Osteocyte (in vitro differentiated cells): ENCODE results near the gene ARF1. TPM values are rescaled to one million over a fixed set of nuclear protein-coding genes. Genes with fewer than 3 reads are reported as not detected.

ENCODE experiments used
- DNase-seq: peaks from one replicate; pipeline ENCODE4 v3.0.0; 2021; ENCODE audit warnings: mixed read lengths; ENCODE audit not compliant: unreplicated experiment; ENCODE audit errors: extremely low spot score
- H3K27ac Mint-ChIP-seq: one replicate; pipeline ENCODE4 v1.8.0; 2021; ENCODE audit warnings: mild to moderate bottlenecking, mixed read lengths; ENCODE audit not compliant: unreplicated experiment
- H3K27me3 Mint-ChIP-seq: one replicate; pipeline ENCODE4 v1.8.0; 2021; ENCODE audit warnings: mixed read lengths; ENCODE audit not compliant: unreplicated experiment
- H3K36me3 Mint-ChIP-seq: one replicate; pipeline ENCODE4 v1.8.0; 2021; ENCODE audit warnings: mixed read lengths; ENCODE audit not compliant: unreplicated experiment
- H3K4me1 Mint-ChIP-seq: one replicate; pipeline ENCODE4 v1.8.0; 2021; ENCODE audit warnings: mixed read lengths; ENCODE audit not compliant: unreplicated experiment
- H3K4me3 Mint-ChIP-seq: one replicate; pipeline ENCODE4 v1.8.0; 2021; ENCODE audit warnings: mild to moderate bottlenecking, moderate library complexity, mixed read lengths; ENCODE audit not compliant: unreplicated experiment
- H3K9me3 Mint-ChIP-seq: one replicate; pipeline ENCODE4 v1.8.0; 2021; ENCODE audit warnings: mixed read lengths; ENCODE audit not compliant: unreplicated experiment
- total RNA-seq: library from RNA; stranded (reverse); gene quantifications from 2 replicates; pipeline ENCODE4 v1.2.1, GENCODE V29; 2021
- TF ChIP-seq, protein P1 (sequence below): fragments of 200-600 bp; sonication (generic); IDR thresholded peaks from 2 replicates; pipeline ENCODE4 v1.5.0; 2021; ENCODE audit warnings: antibody characterized with exemption, mild to moderate bottlenecking, moderate library complexity

The ARF1 gene
- total RNA-seq, 1 donor from 2014 or later: 305 TPM

DNA sequence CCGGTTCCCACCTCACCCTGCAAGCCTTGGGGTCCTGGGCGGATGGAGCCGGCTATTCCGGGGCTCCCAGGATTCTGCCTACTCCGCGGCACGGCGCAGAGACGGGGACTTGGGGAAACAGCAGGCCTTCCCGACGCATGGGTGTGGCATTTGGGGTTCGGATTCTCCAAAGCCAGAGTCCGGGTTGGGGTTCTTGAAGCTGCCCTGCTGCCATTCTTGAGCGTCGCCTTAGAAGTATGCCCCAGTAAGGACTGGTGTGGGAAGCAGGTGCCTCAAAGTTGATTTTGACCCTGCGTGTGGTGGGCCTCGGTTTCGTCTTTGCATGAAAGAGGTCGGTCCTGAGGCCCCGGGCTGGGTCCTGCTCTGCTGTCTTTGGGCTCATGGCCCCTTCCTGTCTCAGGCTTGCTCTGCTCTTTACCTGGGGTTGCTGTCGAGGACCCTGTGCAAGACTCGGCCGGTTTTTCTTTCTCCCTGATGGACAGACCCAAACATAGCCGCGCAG lies 58.3 kb downstream of the ARF1 start:
- Mint-ChIP-seq H3K4me3 (peak overlapping the region; percentile 90), H3K4me1 (peaks cover 36% of the 10 kb centered on the region), H3K36me3 (no peaks in the 10 kb centered on the region), H3K27me3 (peaks cover 18% of the 10 kb centered on the region), H3K27ac (peak overlapping the region; percentile 83), H3K9me3 (no peaks in the 10 kb centered on the region)
- TF ChIP-seq, protein P1, sequence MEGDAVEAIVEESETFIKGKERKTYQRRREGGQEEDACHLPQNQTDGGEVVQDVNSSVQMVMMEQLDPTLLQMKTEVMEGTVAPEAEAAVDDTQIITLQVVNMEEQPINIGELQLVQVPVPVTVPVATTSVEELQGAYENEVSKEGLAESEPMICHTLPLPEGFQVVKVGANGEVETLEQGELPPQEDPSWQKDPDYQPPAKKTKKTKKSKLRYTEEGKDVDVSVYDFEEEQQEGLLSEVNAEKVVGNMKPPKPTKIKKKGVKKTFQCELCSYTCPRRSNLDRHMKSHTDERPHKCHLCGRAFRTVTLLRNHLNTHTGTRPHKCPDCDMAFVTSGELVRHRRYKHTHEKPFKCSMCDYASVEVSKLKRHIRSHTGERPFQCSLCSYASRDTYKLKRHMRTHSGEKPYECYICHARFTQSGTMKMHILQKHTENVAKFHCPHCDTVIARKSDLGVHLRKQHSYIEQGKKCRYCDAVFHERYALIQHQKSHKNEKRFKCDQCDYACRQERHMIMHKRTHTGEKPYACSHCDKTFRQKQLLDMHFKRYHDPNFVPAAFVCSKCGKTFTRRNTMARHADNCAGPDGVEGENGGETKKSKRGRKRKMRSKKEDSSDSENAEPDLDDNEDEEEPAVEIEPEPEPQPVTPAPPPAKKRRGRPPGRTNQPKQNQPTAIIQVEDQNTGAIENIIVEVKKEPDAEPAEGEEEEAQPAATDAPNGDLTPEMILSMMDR: no peak
- DNase-seq: no peak

DNA sequence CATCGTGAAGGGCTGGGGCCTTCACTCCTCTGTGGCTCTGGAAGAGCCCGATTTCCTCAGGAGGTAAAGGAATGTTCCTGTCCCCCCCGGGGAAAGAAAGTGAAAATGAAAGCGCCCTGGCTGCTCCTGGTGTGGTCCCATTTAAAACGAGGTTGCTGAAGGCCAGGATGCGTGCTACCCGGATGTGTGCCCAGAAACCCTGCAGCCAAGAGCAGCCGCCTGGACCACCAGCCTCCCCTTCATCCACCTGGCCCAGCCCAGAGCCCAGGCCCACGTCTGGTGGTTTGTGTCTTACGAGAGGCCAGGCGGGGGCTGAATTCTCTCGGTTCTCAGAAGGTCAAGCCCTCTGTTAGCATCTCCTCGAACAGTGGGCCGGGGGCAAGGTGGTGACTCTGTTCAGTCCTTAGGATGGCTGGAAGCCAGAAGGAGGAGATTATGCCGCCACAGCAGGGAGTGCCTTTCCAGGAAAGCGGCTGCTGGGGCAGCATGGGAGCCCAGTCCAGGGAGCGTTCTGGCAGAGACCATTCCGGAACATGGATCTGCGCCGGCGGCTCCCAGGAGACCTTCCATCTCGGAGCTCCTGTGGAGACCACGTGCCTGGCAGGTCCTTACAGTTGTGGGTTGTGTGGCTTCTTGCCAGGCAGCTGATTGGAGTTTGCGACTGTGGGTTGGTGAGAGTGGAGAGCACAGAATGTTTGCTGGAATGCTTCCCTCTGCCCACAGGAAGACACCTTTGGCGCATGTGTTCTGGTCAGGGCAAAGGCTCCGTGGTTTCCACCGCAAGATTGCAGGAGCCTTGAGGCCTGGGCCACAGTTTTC lies 58.9 kb downstream of the ARF1 start:
- Mint-ChIP-seq H3K9me3 (no peaks in the 10 kb centered on the region), H3K4me3 (peak overlapping the region; percentile 90), H3K27me3 (peaks cover 11% of the 10 kb centered on the region), H3K36me3 (no peaks in the 10 kb centered on the region), H3K4me1 (peaks cover 36% of the 10 kb centered on the region), H3K27ac (peak overlapping the region; percentile 83)
- TF ChIP-seq, protein P1: no peak
- DNase-seq: no peak

DNA sequence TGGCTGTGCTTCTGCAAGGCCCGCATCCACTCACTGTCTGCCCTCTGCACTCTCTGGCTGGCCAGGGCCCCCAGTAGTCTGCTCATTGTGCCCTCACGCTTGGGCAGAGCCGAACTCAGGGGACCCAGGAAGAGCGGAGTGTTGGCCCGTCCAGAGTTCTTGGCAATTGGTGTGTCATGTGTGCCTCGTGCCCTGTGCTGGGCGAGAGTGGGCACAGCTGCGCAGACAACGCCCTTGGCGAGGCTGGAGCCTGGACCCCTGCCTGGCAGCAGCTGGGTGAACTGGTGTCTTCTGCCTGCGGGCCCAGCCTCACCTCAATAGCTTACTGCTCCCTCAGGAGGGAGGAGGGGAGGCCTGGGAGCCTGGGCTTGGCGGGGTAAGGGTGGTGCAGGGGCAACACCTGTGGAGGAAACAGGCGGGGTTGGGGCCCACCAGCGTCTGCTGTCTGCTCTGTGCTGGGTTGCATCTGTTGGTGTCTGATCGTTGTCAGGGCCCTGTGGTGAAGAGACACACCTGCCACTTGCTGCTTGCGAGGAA lies 59.7 kb downstream of the ARF1 start:
- Mint-ChIP-seq H3K9me3 (no peaks in the 10 kb centered on the region), H3K27ac (no peak overlapping the region), H3K27me3 (peaks cover 5% of the 10 kb centered on the region), H3K4me3 (peak overlapping the region; percentile 90), H3K4me1 (peaks cover 36% of the 10 kb centered on the region), H3K36me3 (no peaks in the 10 kb centered on the region)
- no peak for DNase-seq
- TF ChIP-seq, protein P1: no peak

DNA sequence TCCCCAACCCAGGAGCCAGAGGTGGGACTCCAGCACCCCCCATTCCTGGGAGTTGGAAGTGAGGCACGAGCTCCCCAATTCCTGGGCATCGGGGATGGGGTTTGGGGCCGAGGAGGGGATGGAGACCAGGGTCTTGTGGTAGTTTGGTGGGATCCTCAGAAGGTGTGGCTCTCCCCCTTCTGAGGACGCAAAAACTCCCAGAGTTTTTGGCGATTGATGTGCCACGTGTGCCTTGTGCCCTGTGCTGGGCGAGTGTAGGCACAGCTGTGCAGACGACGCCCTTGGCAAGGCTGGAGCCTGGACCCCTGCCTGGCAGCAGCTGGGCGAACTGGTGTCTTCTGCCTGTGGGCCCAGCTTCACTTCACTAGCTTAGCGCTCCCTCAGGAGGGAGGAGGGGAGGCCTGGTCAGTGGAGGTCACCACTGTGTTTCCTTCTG lies 60.2 kb downstream of the ARF1 start:
- TF ChIP-seq, protein P1: no peak
- Mint-ChIP-seq H3K27ac (peak overlapping the region; percentile 34), H3K27me3 (peaks cover under 1% of the 10 kb centered on the region), H3K36me3 (no peaks in the 10 kb centered on the region), H3K4me3 (peak overlapping the region; percentile 1), H3K4me1 (peaks cover 36% of the 10 kb centered on the region), H3K9me3 (no peaks in the 10 kb centered on the region)
- no peak for DNase-seq
